OCI-LY3 (cell line): Measurements from ENCODE around the gene GNAI2.

ENCODE experiments used
- H2AFZ ChIP-seq: fragments of 200-600, 300-600 bp; shearing (Covaris generic); 2 replicates; pipeline ENCODE4 v1.6.0; 2014; ENCODE audit warnings: antibody characterized with exemption, low read depth, low read length
- H3K27ac ChIP-seq: fragments of 200-600, 300-600 bp; sonication (generic); 2 replicates; pipeline ENCODE4 v1.5.1; 2014; ENCODE audit warnings: mild to moderate bottlenecking, low read length, moderate library complexity, mixed read lengths
- H3K27me3 ChIP-seq: fragments of 200-600, 300-600 bp; sonication (generic); 2 replicates; pipeline ENCODE4 v1.6.1; 2014; ENCODE audit warnings: low read depth, low read length, mixed read lengths
- H3K36me3 ChIP-seq: fragments of 200-600, 300-600 bp; sonication (generic); replicated peaks from 2 replicates; pipeline ENCODE3; 2014; ENCODE audit warnings: low read depth, low read length, mixed read lengths
- H3K4me1 ChIP-seq: fragments of 300-600, 200-600 bp; sonication (generic); 2 replicates; pipeline ENCODE4 v1.6.1; 2014; ENCODE audit warnings: low read length, mixed read lengths
- H3K4me2 ChIP-seq: fragments of 200-600, 300-600 bp; sonication (generic); 2 replicates; pipeline ENCODE4 v1.6.1; 2014; ENCODE audit warnings: low read length, mixed read lengths
- H3K4me3 ChIP-seq: fragments of 300-600, 200-600 bp; sonication (generic); 2 replicates; pipeline ENCODE4 v1.5.1; 2014; ENCODE audit warnings: antibody characterized with exemption, mild to moderate bottlenecking, low read length, moderate library complexity
- H3K79me2 ChIP-seq: fragments of 300-600, 200-600 bp; shearing (Covaris generic); 2 replicates; pipeline ENCODE4 v1.6.1; 2014; ENCODE audit warnings: mild to moderate bottlenecking, low read length, mixed read lengths
- H3K9ac ChIP-seq: fragments of 300-600, 200-600 bp; shearing (Covaris generic); 2 replicates; pipeline ENCODE4 v1.6.0; 2014; ENCODE audit warnings: mild to moderate bottlenecking, low read length, moderate library complexity
- H3K9me3 ChIP-seq: fragments of 200-600, 300-600 bp; shearing (Covaris generic); 2 replicates; pipeline ENCODE4 v1.6.1; 2014; ENCODE audit warnings: low read length, mixed read lengths; ENCODE audit not compliant: insufficient read depth
- H4K20me1 ChIP-seq: fragments of 200-600, 300-600 bp; sonication (generic); 2 replicates; pipeline ENCODE4 v1.6.1; 2016; ENCODE audit warnings: low read length, mixed read lengths; ENCODE audit not compliant: insufficient read depth
- CTCF ChIP-seq: fragments of 200-600, 300-600 bp; sonication (generic); IDR thresholded peaks from 2 replicates; pipeline ENCODE4 v1.5.1; 2014; ENCODE audit warnings: antibody characterized with exemption, low read length, low read depth
- EZH2phosphoT487 ChIP-seq: fragments of 200-600 bp; shearing (Covaris generic); IDR thresholded peaks from 2 replicates; pipeline ENCODE4 v1.6.1; 2018; ENCODE audit warnings: antibody characterized with exemption, mixed run types, low read depth

The GNAI2 gene

DNA sequence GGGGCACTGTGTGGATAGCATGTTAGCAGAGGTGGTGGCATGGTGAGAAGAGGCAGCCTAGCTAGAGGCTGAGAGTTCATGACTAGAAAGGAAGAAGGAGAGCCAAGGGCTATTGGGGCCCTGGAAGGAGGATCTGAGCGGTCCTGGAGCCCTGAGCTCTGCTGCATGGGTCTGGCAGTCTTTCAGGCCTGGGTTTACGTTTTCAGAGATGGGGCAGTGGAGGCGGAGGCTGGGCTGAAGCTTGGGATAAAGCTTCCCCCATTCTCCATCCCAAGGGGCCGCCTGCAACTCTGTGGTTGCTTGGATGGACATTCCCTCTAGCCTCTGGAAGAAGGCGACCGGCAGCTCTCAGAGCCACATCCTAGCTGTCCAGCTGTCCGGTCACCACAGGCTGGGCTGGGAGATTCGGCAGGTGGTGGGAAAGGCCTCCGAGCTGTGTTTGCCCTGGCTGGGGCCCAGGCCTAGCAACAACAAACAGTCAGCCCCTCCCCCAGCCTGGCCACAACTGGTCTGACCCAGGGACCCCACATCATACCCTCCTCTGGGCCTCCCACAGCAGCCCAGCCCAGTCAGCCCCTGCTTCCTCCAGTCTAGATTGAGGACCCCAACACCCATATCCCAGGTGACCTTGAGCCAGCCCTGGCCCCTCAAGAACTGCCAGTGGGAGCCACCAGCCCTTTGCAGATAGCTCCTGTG is 32.7 kb upstream of the GNAI2 start:
- TF ChIP-seq EZH2phosphoT487 = no peak
- no peak for TF ChIP-seq CTCF
- Histone ChIP-seq H3K9ac (no peak overlapping the region), H3K9me3 (no peaks in the 10 kb centered on the region), H3K79me2 (no peaks in the 10 kb centered on the region), H3K36me3 (no peaks in the 10 kb centered on the region), H4K20me1 (no peaks in the 10 kb centered on the region), H2AFZ (no peak overlapping the region), H3K27me3 (peaks cover 29% of the 10 kb centered on the region), H3K4me1 (no peaks in the 10 kb centered on the region), H3K4me3 (no peak overlapping the region), H3K4me2 (no peak overlapping the region), H3K27ac (no peak overlapping the region)

DNA sequence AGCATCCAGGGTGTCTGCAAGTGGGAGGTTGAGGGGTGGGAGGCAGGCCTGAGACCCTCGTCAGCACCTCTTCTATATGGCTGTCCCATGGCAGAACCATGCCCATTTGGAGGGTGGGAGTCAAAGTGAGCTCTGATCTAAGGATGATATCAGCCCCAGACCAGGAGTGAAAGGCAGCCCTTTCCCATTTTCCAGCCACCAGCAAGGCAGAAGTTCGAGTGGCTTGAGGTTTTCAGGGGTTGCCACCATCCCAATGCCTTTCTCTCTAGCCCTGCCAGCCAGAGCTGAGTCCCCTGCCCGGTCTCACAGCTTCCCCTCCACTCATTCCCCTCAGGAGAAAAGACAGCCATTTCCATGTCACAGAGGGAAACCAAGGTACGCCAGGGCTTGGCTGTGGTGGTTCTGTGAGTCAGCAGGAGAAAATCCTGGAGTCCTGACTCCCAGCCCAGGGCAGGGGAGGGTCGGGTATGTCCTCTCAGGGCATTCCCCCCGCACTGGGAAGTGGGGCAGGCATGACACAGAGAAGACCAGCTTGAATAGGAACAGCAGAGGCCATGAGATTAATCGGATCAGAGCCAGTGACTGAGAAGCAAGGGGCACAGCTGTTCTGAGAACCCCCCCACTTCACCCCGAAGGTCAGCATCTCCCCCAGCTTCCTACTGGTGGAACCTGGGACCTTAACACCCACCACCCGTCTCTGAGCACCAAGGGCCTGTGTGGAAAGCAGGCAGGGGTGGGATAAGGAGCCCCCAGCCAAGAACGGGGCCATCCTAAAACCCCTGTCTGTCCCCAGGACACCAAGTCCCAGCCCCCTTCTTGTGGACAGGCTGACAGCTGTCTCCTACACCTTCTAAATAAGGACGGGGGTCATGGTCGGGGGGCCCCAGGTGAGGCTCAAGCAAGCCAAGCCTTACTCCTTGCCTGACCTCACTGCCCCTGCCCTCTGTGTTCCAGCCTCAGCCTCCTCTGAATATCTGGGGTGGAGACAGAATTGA is 31.9 kb upstream of the GNAI2 start:
- no peak overlapping the region for H2AFZ ChIP-seq
- H3K4me3 ChIP-seq = no peak overlapping the region
- no peak overlapping the region for H3K9ac ChIP-seq
- no peaks in the 10 kb centered on the region for H3K79me2 ChIP-seq
- H3K36me3 ChIP-seq = no peaks in the 10 kb centered on the region
- H3K4me2 ChIP-seq = no peak overlapping the region
- no peaks in the 10 kb centered on the region for H4K20me1 ChIP-seq
- H3K27me3 ChIP-seq = peaks cover 29% of the 10 kb centered on the region
- TF ChIP-seq CTCF (no peak), EZH2phosphoT487 (no peak)
- H3K27ac ChIP-seq = no peak overlapping the region
- H3K4me1 ChIP-seq = no peaks in the 10 kb centered on the region
- H3K9me3 ChIP-seq = no peaks in the 10 kb centered on the region

GRCh38 chr3:50204804-50205412 is 31.1 kb upstream of the GNAI2 start, which contains the start of gene SLC38A3:
SLC38A3 (plus strand) TSS chr3:50205271; CDS start chr3:50214200, 8,929 bp downstream.
- H3K79me2 ChIP-seq = no peaks in the 10 kb centered on the region
- H3K4me2 ChIP-seq = no peak within 1 kb of the TSS
- H3K4me3 ChIP-seq = no peak within 1 kb of the TSS
- H3K9me3 ChIP-seq = no peaks in the 10 kb centered on the region
- H3K36me3 ChIP-seq = no peaks in the 10 kb centered on the region
- H3K4me1 ChIP-seq = no peaks in the 10 kb centered on the region
- H3K27ac ChIP-seq = no peak within 1 kb of the TSS
- H3K27me3 ChIP-seq = peaks cover 29% of the 10 kb centered on the region
- no peaks in the 10 kb centered on the region for H4K20me1 ChIP-seq
- TF ChIP-seq CTCF (no peak), EZH2phosphoT487 (no peak)
- no peak within 1 kb of the TSS for H3K9ac ChIP-seq
- no peak within 1 kb of the TSS for H2AFZ ChIP-seq
